Activated T-cell treated with anti-CD3 and anti-CD28 coated beads for 48 hours (primary cell): ENCODE measurements around the gene ENGASE.

Source experiments
- DNase-seq: peaks from one replicate; pipeline ENCODE4 v3.0.0-alpha.2; 2020; ENCODE audit warnings: low read depth

The ENGASE gene

GRCh38 chr17:79080349-79080748 lies 5.7 kb downstream of the ENGASE start:
- no peak for DNase-seq

GRCh38 chr17:79080761-79081290 lies 6.2 kb downstream of the ENGASE start:
- no peak for DNase-seq

GRCh38 chr17:79081571-79082276 lies 7.1 kb downstream of the ENGASE start:
- no peak for DNase-seq

- DNase-seq = peak; percentile 51
These were observed 7.9 kb downstream of the ENGASE start for GRCh38 chr17:79082311-79083190.

GRCh38 chr17:79083191-79083971 lies 8.8 kb downstream of the ENGASE start:
- DNase-seq = no peak

- no peak for DNase-seq
These were observed 9.9 kb downstream of the ENGASE start for GRCh38 chr17:79084291-79085153.

GRCh38 chr17:79085154-79085920 lies 10.7 kb downstream of the ENGASE start:
- no peak for DNase-seq

- no peak for DNase-seq
These were observed 11.4 kb downstream of the ENGASE start for GRCh38 chr17:79085921-79086551.

- DNase-seq = no peak
These were observed 12.2 kb downstream of the ENGASE start for GRCh38 chr17:79086609-79087427.

- DNase-seq = peak; percentile 66
These were observed 13.0 kb downstream of the ENGASE start for GRCh38 chr17:79087428-79088143.

GRCh38 chr17:79088247-79088996 lies 13.8 kb downstream of the ENGASE start:
- DNase-seq = no peak

GRCh38 chr17:79088997-79089328 lies 14.3 kb downstream of the ENGASE start:
- DNase-seq = no peak

GRCh38 chr17:79089720-79090442 lies 15.3 kb downstream of the ENGASE start:
- no peak for DNase-seq

- no peak for DNase-seq
These were observed 16.0 kb downstream of the ENGASE start for GRCh38 chr17:79090443-79091225.

GRCh38 chr17:79091226-79091670 lies 16.6 kb downstream of the ENGASE start:
- no peak for DNase-seq

GRCh38 chr17:79092567-79092966 lies 17.9 kb downstream of the ENGASE start:
- no peak for DNase-seq
